T-cell (primary cell): Measurements from ENCODE around the gene MYO6. TPM values are rescaled to one million over a fixed set of nuclear protein-coding genes. Genes with fewer than 3 reads are reported as not detected.

Experiments used
- ATAC-seq, 4 experiments: fragments of 200-7000 bp in 3 of 4; fragments of 150-1000 bp in 1 of 4; cut with Tn5 transposase; replicated peaks in 1 of 4; 1 replicate in 3 of 4; 2 replicates in 1 of 4; pipeline ENCODE4 v1.10.0; 2021; ENCODE audit warnings: moderate library complexity in 3 of 4, mild to moderate bottlenecking in 2 of 4, moderate number of reproducible peaks in 1 of 4
- CTCF ChIA-PET, 2 donors: fragments of 300-600 bp; sonication (Branson Sonifier 250); formaldehyde crosslinking; loops; one replicate each; lab custom pipeline; 2022; ENCODE audit warnings: antibody characterized with exemption in 2 of 2; lab: Charles Lee
- POLR2A ChIA-PET, 2 donors: fragments of 300-600 bp; sonication (Branson Sonifier 250); formaldehyde crosslinking; loops; one replicate each; lab custom pipeline; 2022; ENCODE audit warnings: antibody characterized with exemption in 2 of 2; lab: Charles Lee
- DNase-seq, 35 experiments: peaks; one replicate each; pipeline versions ENCODE4 v3.0.0 to v3.0.0-alpha.2; 2013 to 2023
- H3K27ac ChIP-seq: one replicate; pipeline ENCODE4 v1.5.1; 2013; ENCODE audit warnings: low read length
- H3K27me3 ChIP-seq, 2 experiments: replicated peaks in 1 of 2; 1 replicate in 1 of 2; 2 replicates in 1 of 2; pipeline versions ENCODE4 v1.6.1 to v1.7.0; 2013; ENCODE audit warnings: low read length in 1 of 2, mixed read lengths in 1 of 2; ENCODE audit not compliant: control insufficient read depth in 2 of 2, insufficient read depth in 2 of 2; ENCODE audit errors: extremely low read depth in 1 of 2
- H3K36me3 ChIP-seq, 2 donors: 1 replicate in 1 of 2; 2 replicates in 1 of 2; pipeline versions ENCODE4 v1.6.1 to v1.7.0; 2013; ENCODE audit warnings: low read length in 1 of 2; ENCODE audit not compliant: control insufficient read depth in 2 of 2, insufficient read depth in 1 of 2; ENCODE audit errors: extremely low read depth in 1 of 2
- H3K4me1 ChIP-seq, 2 experiments: 1 replicate in 1 of 2; 2 replicates in 1 of 2; pipeline versions ENCODE4 v1.6.1 to v1.7.0; 2013; ENCODE audit warnings: low read length in 2 of 2, mixed read lengths in 1 of 2; ENCODE audit not compliant: insufficient read depth in 2 of 2, control insufficient read depth in 1 of 2; ENCODE audit errors: extremely low read depth in 1 of 2
- H3K4me3 ChIP-seq, 2 donors: 1 replicate in 1 of 2; 2 replicates in 1 of 2; pipeline versions ENCODE4 v1.5.1 to v1.7.0; 2013; ENCODE audit warnings: mild to moderate bottlenecking in 2 of 2, low read length in 1 of 2, moderate library complexity in 1 of 2; ENCODE audit not compliant: control insufficient read depth in 1 of 2; ENCODE audit errors: extremely low read depth in 1 of 2
- H3K9me3 ChIP-seq: 2 replicates; pipeline ENCODE4 v1.7.0; 2013
- H3K27ac Mint-ChIP-seq, 2 donors: one replicate each; pipeline ENCODE4 v1.8.0; 2020 to 2021; ENCODE audit warnings: mild to moderate bottlenecking in 2 of 2, mixed read lengths in 2 of 2
- H3K27me3 Mint-ChIP-seq, 2 donors: one replicate each; pipeline ENCODE4 v1.8.0; 2021 to 2022; ENCODE audit warnings: mixed read lengths in 2 of 2
- H3K36me3 Mint-ChIP-seq: one replicate; pipeline ENCODE4 v1.8.0; 2021; ENCODE audit warnings: mixed read lengths
- H3K4me1 Mint-ChIP-seq, 3 donors: one replicate each; pipeline ENCODE4 v1.8.0; 2020 to 2022; ENCODE audit warnings: mixed read lengths in 3 of 3, mild to moderate bottlenecking in 1 of 3
- H3K4me3 Mint-ChIP-seq, 3 donors: one replicate each; pipeline ENCODE4 v1.8.0; 2020 to 2022; ENCODE audit warnings: mild to moderate bottlenecking in 3 of 3, mixed read lengths in 3 of 3, moderate library complexity in 3 of 3
- H3K9me3 Mint-ChIP-seq, 3 donors: one replicate each; pipeline ENCODE4 v1.8.0; 2020 to 2022; ENCODE audit warnings: mixed read lengths in 3 of 3
- WGBS: methylation state at CpG from one replicate; pipeline ENCODE4 v1.1.5; 2013; ENCODE audit warnings: missing lambda C conversion rate; ENCODE audit not compliant: insufficient coverage; 5-methylcytosine and 5-hydroxymethylcytosine counted together
- total RNA-seq, 35 experiments: library from RNA in 6 of 35; stranded (reverse) in 6 of 35; fragments of 120-200 nt in 1 of 35; gene quantifications; one replicate each; pipeline versions ENCODE4 v1.2.1 to v1.2.4 and lab custom pipeline; 2013 to 2026

Gene MYO6
- total RNA-seq, 5 donors from 2014 or later (not counting 1 experiment from before 2014, with no cell fraction given) = 2.2 to 4.5 (median 2.4) TPM

- no peak for ATAC-seq
- no peaks in the 10 kb centered on the region for H3K4me1 ChIP-seq
- POLR2A ChIA-PET = interaction anchor here (0.6 kb wide), 2 partner anchors 135 to 140 kb away, joined by 3 read pairs; no protein-coding TSS in a partner anchor
- Mint-ChIP-seq H3K9me3 (no peaks in the 10 kb centered on the region), H3K27me3 (peaks cover 0 to 5% of the 10 kb centered on the region in 2 donors), H3K36me3 (no peaks in the 10 kb centered on the region), H3K4me1 (peaks cover 0 to 6% (median 1%) of the 10 kb centered on the region in 3 donors), H3K4me3 (no peak overlapping the region), H3K27ac (no peak overlapping the region)
- no CpG with 5 or more reads among the region's 2 CpGs for WGBS
- H3K4me3 ChIP-seq = no peak overlapping the region
- H3K36me3 ChIP-seq = no peaks in the 10 kb centered on the region
- no peak overlapping the region for H3K27ac ChIP-seq
- no peak for DNase-seq
- no peaks in the 10 kb centered on the region for H3K27me3 ChIP-seq
- CTCF ChIA-PET = no interaction called here
- no peaks in the 10 kb centered on the region for H3K9me3 ChIP-seq
Observed at GRCh38 chr6:75776461-75776860, 27.4 kb downstream of the MYO6 start.

- ATAC-seq (no peak), DNase-seq (no peak)
- Histone ChIP-seq H3K27ac (no peak overlapping the region), H3K4me1 (no peaks in the 10 kb centered on the region), H3K4me3 (no peak overlapping the region), H3K36me3 (no peaks in the 10 kb centered on the region), H3K9me3 (no peaks in the 10 kb centered on the region), H3K27me3 (no peaks in the 10 kb centered on the region)
- H3K4me3 Mint-ChIP-seq = no peak overlapping the region
- ChIA-PET CTCF (no interaction called here), POLR2A (no interaction called here)
- no CpG with 5 or more reads among the region's 4 CpGs for WGBS
- H3K36me3 Mint-ChIP-seq = no peaks in the 10 kb centered on the region
- H3K27me3 Mint-ChIP-seq = peaks cover 4 to 8% of the 10 kb centered on the region in 2 donors
- H3K9me3 Mint-ChIP-seq = no peaks in the 10 kb centered on the region
- no peak overlapping the region for H3K27ac Mint-ChIP-seq
- H3K4me1 Mint-ChIP-seq = peaks cover 1 to 6% (median 4%) of the 10 kb centered on the region in 3 donors
Observed at GRCh38 chr6:75778757-75779156, 29.7 kb downstream of the MYO6 start.

- POLR2A ChIA-PET = no interaction called here
- CTCF ChIA-PET = no interaction called here
- H3K27me3 ChIP-seq = no peaks in the 10 kb centered on the region
- Mint-ChIP-seq H3K27me3 (peaks cover 12 to 14% of the 10 kb centered on the region in 2 donors), H3K36me3 (no peaks in the 10 kb centered on the region), H3K4me1 (peaks cover 1 to 3% (median 2%) of the 10 kb centered on the region in 3 donors), H3K4me3 (no peak overlapping the region), H3K27ac (no peak overlapping the region), H3K9me3 (no peaks in the 10 kb centered on the region)
- WGBS = no CpG with 5 or more reads among the region's 2 CpGs
- DNase-seq = no peak
- no peaks in the 10 kb centered on the region for H3K36me3 ChIP-seq
- no peak overlapping the region for H3K27ac ChIP-seq
- H3K9me3 ChIP-seq = no peaks in the 10 kb centered on the region
- H3K4me1 ChIP-seq = no peaks in the 10 kb centered on the region
- H3K4me3 ChIP-seq = no peak overlapping the region
- ATAC-seq = no peak
Observed at GRCh38 chr6:75786152-75786551, 37.1 kb downstream of the MYO6 start.

- Histone ChIP-seq H3K27ac (no peak overlapping the region), H3K36me3 (no peaks in the 10 kb centered on the region), H3K27me3 (no peaks in the 10 kb centered on the region), H3K4me3 (no peak overlapping the region), H3K4me1 (no peaks in the 10 kb centered on the region), H3K9me3 (no peaks in the 10 kb centered on the region)
- ATAC-seq (no peak), DNase-seq (no peak)
- ChIA-PET POLR2A (no interaction called here), CTCF (interaction anchor here in 1 of 2 donors (0.5 kb wide), 1 partner anchor 417 kb away, joined by 9 read pairs; no protein-coding TSS in a partner anchor)
- Mint-ChIP-seq H3K4me3 (no peak overlapping the region), H3K27ac (no peak overlapping the region), H3K4me1 (no peaks in the 10 kb centered on the region), H3K9me3 (no peaks in the 10 kb centered on the region), H3K36me3 (no peaks in the 10 kb centered on the region), H3K27me3 (peaks cover 6 to 10% of the 10 kb centered on the region in 2 donors)
- WGBS = no CpG with 5 or more reads among the region's 1 CpG
Observed at GRCh38 chr6:75788894-75789293, 39.9 kb downstream of the MYO6 start.

GRCh38 chr6:75791881-75792280, 42.8 kb downstream of the MYO6 start:
- ChIA-PET POLR2A (no interaction called here), CTCF (no interaction called here)
- H3K27me3 Mint-ChIP-seq = peaks cover 6 to 10% of the 10 kb centered on the region in 2 donors
- Histone ChIP-seq H3K27me3 (no peaks in the 10 kb centered on the region), H3K4me3 (no peak overlapping the region), H3K4me1 (no peaks in the 10 kb centered on the region), H3K36me3 (no peaks in the 10 kb centered on the region), H3K27ac (no peak overlapping the region), H3K9me3 (no peaks in the 10 kb centered on the region)
- WGBS = 100% methylated on average over 1 of the region's 3 CpGs
- H3K9me3 Mint-ChIP-seq = peaks cover 0 to 3% (median 0%) of the 10 kb centered on the region in 3 donors
- no peak overlapping the region for H3K27ac Mint-ChIP-seq
- H3K4me3 Mint-ChIP-seq = no peak overlapping the region
- no peaks in the 10 kb centered on the region for H3K36me3 Mint-ChIP-seq
- H3K4me1 Mint-ChIP-seq = no peaks in the 10 kb centered on the region
- ATAC-seq (no peak), DNase-seq (no peak)

DNA sequence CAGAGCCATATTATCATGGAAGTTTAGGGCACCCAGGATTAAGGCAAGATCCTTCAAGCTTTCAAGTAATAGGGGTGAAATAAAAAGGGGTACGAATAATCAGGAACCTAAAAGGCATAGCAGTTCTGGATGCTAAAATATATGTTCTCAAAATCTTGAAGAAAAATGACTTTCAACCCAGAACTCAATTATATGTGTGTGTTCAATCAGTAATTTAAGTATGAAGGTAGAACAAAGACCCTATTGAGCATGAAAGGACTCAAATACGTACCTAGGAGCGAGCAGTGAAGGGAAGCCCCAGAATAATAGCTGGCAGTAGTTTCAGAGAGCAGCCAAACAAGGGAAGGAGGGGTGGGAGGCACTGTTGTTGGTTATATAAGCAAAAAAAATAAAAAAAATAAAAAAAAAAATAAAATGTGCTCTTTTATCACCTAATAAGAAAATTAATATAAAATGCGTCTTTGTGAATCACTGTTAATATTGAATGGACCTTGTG, 45.4 kb downstream of the MYO6 start:
- ChIA-PET CTCF (no interaction called here), POLR2A (no interaction called here)
- Mint-ChIP-seq H3K4me1 (no peaks in the 10 kb centered on the region), H3K4me3 (no peak overlapping the region), H3K36me3 (no peaks in the 10 kb centered on the region), H3K9me3 (peaks cover 0 to 3% (median 0%) of the 10 kb centered on the region in 3 donors), H3K27ac (no peak overlapping the region), H3K27me3 (peaks cover 4 to 10% of the 10 kb centered on the region in 2 donors)
- Histone ChIP-seq H3K4me1 (no peaks in the 10 kb centered on the region), H3K9me3 (no peaks in the 10 kb centered on the region), H3K36me3 (no peaks in the 10 kb centered on the region), H3K27me3 (no peaks in the 10 kb centered on the region), H3K4me3 (no peak overlapping the region), H3K27ac (no peak overlapping the region)
- WGBS = 100% methylated on average over 1 of the region's 4 CpGs
- DNase-seq (no peak), ATAC-seq (no peak)
